ENCODE data around the gene PRR5. TPM values are rescaled to one million over a fixed set of nuclear protein-coding genes. Genes with fewer than 3 reads are reported as not detected.
"Not testable (repeated sequence)": the region's sequence is repeated elsewhere in the genome, so short reads cannot be mapped to it uniquely, and the experiment has no call there.

PRR5 gene
- polyA plus RNA-seq, 1 of the 3 experiments (the other 2 are of a cell fraction) = 1.3 TPM

DNA sequence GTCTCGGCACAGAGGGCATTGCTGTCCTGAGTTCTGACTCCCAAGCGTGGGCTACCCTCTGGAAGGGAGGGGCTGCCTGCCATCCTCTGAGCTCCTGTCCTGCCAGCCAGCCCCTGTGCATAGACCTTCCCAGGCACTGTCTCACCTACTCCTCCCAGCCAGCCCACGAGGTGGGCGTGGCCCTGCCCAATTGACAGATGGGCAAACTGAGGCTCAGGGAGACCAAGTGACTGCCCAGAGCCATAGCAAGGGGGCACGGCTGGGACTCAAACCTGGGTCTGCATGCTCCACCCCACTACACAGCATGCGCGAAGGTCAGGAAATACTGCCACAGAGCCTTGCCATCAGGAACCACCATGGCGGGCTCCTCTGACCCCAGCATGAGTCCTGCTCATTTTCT is 29.4 kb upstream of the PRR5 start:
- DNase-seq = no peak
- WGBS (ENCODE audit: low lambda C conversion rate) = 64% methylated on average over 5 of the region's 8 CpGs
- H2AFZ ChIP-seq (ENCODE audit: low read depth) = no peak overlapping the region

DNA sequence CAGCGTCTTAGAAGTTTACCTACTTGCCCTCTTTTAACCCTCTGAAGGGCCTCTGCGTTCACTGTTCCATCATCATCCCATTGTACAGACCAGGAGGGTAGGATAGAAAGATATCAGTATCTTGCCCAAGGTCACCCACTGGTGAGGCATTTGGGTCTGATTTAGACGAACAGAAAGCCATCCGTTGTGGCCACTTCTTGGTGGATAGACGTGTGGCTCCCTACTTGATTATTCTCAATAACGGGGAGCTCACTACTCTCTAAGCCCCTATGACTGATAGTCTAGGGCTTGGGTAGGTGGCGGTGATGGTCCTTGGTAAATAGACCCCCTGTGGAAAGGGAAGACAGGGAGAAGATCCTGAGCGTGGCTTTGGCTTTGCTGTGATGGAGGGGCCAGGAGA is 28.6 kb upstream of the PRR5 start:
- Histone ChIP-seq H3K36me3 (replicated peaks in 1 of 2; ENCODE audit: control insufficient read depth in 1 of 2, insufficient read depth in 2 of 2, low read length in 1 of 2) (no peaks in the 10 kb centered on the region), H3K27ac (ENCODE audit: low read depth in 2 of 2, low read length in 1 of 2) (no peak overlapping the region), H3K4me1 (ENCODE audit: control insufficient read depth in 1 of 2, insufficient read depth in 2 of 2, low read depth in 1 of 2, low read length in 1 of 2) (peaks cover 0 to 22% of the 10 kb centered on the region in 2 experiments; a peak in 1 of 4 replicates), H3K9me2 (no peaks in the 10 kb centered on the region), H3F3A (replicated peaks; ENCODE audit: insufficient read depth) (no peaks in the 10 kb centered on the region), H3K9ac (no peak overlapping the region), H4K20me1 (ENCODE audit: insufficient read depth) (no peaks in the 10 kb centered on the region), H3K27me3 (ENCODE audit: insufficient read depth) (no peaks in the 10 kb centered on the region; the same call in 1 of the 2 replicates), H3K4me3 (ENCODE audit: low read depth in 2 of 2, low read length in 1 of 2) (no peak overlapping the region), H3K4me2 (no peak overlapping the region), H3K79me2 (ENCODE audit: insufficient read depth) (no peaks in the 10 kb centered on the region), H3K9me3 (no peaks in the 10 kb centered on the region), H2AFZ (ENCODE audit: low read depth) (no peak overlapping the region)
- ChIA-PET POLR2A (no interaction called here), CTCF (interaction anchor here (1.3 kb wide), 1 partner anchor 11 kb away, joined by 7 read pairs; no protein-coding TSS in a partner anchor)
- WGBS (ENCODE audit: low lambda C conversion rate) = 78% methylated on average over 8 of the region's 8 CpGs
- no peak for DNase-seq
- no peak for TF ChIP-seq EZH2phosphoT487 (IDR thresholded peaks at IDR 0.05; ENCODE audit: borderline replicate concordance, low read depth)
- TF ChIP-seq NFIC (IDR thresholded peaks at IDR 0.05; ENCODE audit: borderline replicate concordance) = no peak
- no peak for TF ChIP-seq FOSL2 (IDR thresholded peaks at IDR 0.05; ENCODE audit: borderline replicate concordance, low read depth)
- no peak for TF ChIP-seq JUND (IDR thresholded peaks at IDR 0.05)
- no peak for TF ChIP-seq MXI1 (IDR thresholded peaks at IDR 0.05; ENCODE audit: low read depth, low read length)
- no peak for TF ChIP-seq TAF1 (IDR thresholded peaks at IDR 0.05; ENCODE audit: borderline replicate concordance, low read depth, low read length)
- no peak for TF ChIP-seq POLR2AphosphoS5 (IDR thresholded peaks at IDR 0.05; ENCODE audit: low read depth, low read length)

More for the DNA sequence above, 29.4 kb upstream of the PRR5 start:
- TF ChIP-seq TCF12 (IDR thresholded peaks at IDR 0.05) = no peak
- no peak for TF ChIP-seq POLR2AphosphoS5 (IDR thresholded peaks at IDR 0.05; ENCODE audit: low read depth, low read length)
- no peak for TF ChIP-seq NRF1 (IDR thresholded peaks at IDR 0.05; ENCODE audit: low read depth, low read length)
- TF ChIP-seq RAD21 (IDR thresholded peaks at IDR 0.05; ENCODE audit: low read length) = no peak
- TF ChIP-seq, protein P1, sequence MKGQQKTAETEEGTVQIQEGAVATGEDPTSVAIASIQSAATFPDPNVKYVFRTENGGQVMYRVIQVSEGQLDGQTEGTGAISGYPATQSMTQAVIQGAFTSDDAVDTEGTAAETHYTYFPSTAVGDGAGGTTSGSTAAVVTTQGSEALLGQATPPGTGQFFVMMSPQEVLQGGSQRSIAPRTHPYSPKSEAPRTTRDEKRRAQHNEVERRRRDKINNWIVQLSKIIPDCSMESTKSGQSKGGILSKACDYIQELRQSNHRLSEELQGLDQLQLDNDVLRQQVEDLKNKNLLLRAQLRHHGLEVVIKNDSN (IDR thresholded peaks at IDR 0.05; ENCODE audit: borderline replicate concordance, low read depth) = no peak
- TF ChIP-seq FOXJ3 (CRISPR knock-in tag; IDR thresholded peaks at IDR 0.05) = no peak
- no peak for TF ChIP-seq JUND (IDR thresholded peaks at IDR 0.05)
- TF ChIP-seq RXRA (IDR thresholded peaks at IDR 0.05; ENCODE audit: borderline replicate concordance, low read depth) = no peak
- TF ChIP-seq RFX5 (IDR thresholded peaks at IDR 0.05; ENCODE audit: low read length) = no peak
- H3K9ac ChIP-seq = no peak overlapping the region
- H3K9me3 ChIP-seq = no peaks in the 10 kb centered on the region
- H3K27ac ChIP-seq (ENCODE audit: low read depth in 2 of 2, low read length in 1 of 2) = no peak overlapping the region
- ChIA-PET POLR2A (no interaction called here), CTCF (no interaction called here)
- H4K20me1 ChIP-seq (ENCODE audit: insufficient read depth) = no peaks in the 10 kb centered on the region
- H3K4me1 ChIP-seq (ENCODE audit: control insufficient read depth in 1 of 2, insufficient read depth in 2 of 2, low read depth in 1 of 2, low read length in 1 of 2) = peaks cover 0 to 25% of the 10 kb centered on the region in 2 experiments; a peak in 1 of 4 replicates
- no peaks in the 10 kb centered on the region for H3K79me2 ChIP-seq (ENCODE audit: insufficient read depth)
- H3F3A ChIP-seq (replicated peaks; ENCODE audit: insufficient read depth) = no peaks in the 10 kb centered on the region
- H3K36me3 ChIP-seq (replicated peaks in 1 of 2; ENCODE audit: control insufficient read depth in 1 of 2, insufficient read depth in 2 of 2, low read length in 1 of 2) = no peaks in the 10 kb centered on the region
- H3K9me2 ChIP-seq = no peaks in the 10 kb centered on the region
- H3K4me2 ChIP-seq = no peak overlapping the region
- no peaks in the 10 kb centered on the region; the same call in 1 of the 2 replicates for H3K27me3 ChIP-seq (ENCODE audit: insufficient read depth)
- no peak overlapping the region for H3K4me3 ChIP-seq (ENCODE audit: low read depth in 2 of 2, low read length in 1 of 2)

DNA sequence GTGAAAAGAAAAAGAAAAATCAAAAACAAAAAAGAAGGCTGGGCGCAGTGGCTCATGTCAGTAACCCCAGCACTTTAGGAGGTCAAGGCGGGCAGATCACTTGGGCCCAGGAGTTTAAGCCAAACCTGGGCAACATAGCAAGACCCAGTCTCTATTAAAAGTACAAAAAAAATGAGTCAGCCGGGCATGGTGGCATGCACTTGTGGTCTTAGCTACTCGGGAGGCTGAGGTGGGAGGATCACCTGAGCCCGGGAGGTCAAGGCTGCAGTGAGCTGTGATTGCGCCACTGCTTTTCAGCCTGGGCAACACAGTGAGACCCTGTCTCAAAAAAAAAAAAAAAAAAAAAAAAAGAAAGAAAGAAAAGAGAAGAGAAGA is 26.0 kb upstream of the PRR5 start:
- CTCF ChIA-PET = interaction anchor here (1.2 to 41.0 kb wide), 2 partner anchors 9 to 56 kb away, joined by 6 to 642 read pairs; no protein-coding TSS in a partner anchor
- 89% methylated on average over 6 of the region's 6 CpGs for WGBS (ENCODE audit: low lambda C conversion rate)

More for the DNA sequence above, 26.0 kb upstream of the PRR5 start:
- H3K79me2 ChIP-seq (ENCODE audit: insufficient read depth); H4K20me1 ChIP-seq (ENCODE audit: insufficient read depth); H3K36me3 ChIP-seq (replicated peaks in 1 of 2; ENCODE audit: control insufficient read depth in 1 of 2, insufficient read depth in 2 of 2, low read length in 1 of 2); H3K9me2 ChIP-seq; H3K27ac ChIP-seq (ENCODE audit: low read depth in 2 of 2, low read length in 1 of 2); H3F3A ChIP-seq (replicated peaks; ENCODE audit: insufficient read depth); H3K27me3 ChIP-seq (ENCODE audit: insufficient read depth); H3K4me3 ChIP-seq (ENCODE audit: low read depth in 2 of 2, low read length in 1 of 2); POLR2A ChIA-PET; H3K9ac ChIP-seq; H3K9me3 ChIP-seq; H2AFZ ChIP-seq (ENCODE audit: low read depth); H3K4me2 ChIP-seq; DNase-seq: not testable (repeated sequence)
- H3K4me1 ChIP-seq (ENCODE audit: control insufficient read depth in 1 of 2, insufficient read depth in 2 of 2, low read depth in 1 of 2, low read length in 1 of 2) = peaks cover 0 to 20% of the 10 kb centered on the region in 2 experiments; a peak in 1 of 4 replicates
